Gastrocnemius medialis (tissue), 4 donors: ENCODE measurements around the gene SMARCA2. TPM values are rescaled to one million over a fixed set of nuclear protein-coding genes. Genes with fewer than 3 reads are reported as not detected.

ENCODE experiments used
- ATAC-seq, 2 donors: fragments of 150-250 bp; one replicate each; pipeline ENCODE4 v1.9.1; 2016
- DNase-seq, 2 donors: peaks; one replicate each; pipeline ENCODE4 v3.0.0-alpha.2; 2019
- H3K27ac ChIP-seq, 4 donors: fragments of 200-600 bp; sonication (generic); 1 replicate in 1 of 4; 2 replicates in 3 of 4; pipeline ENCODE4 v1.5.1; 2016 to 2018; ENCODE audit warnings: mild to moderate bottlenecking in 2 of 4, moderate library complexity in 1 of 4
- H3K27me3 ChIP-seq, 3 donors: fragments of 200-600 bp; sonication (generic) in 2 of 3; 1 replicate in 1 of 3; 2 replicates in 2 of 3; pipeline versions ENCODE4 v1.5.1 to v1.6.0; 2016 to 2019; ENCODE audit warnings: mild to moderate bottlenecking in 1 of 3, moderate library complexity in 1 of 3
- H3K36me3 ChIP-seq, 2 donors: fragments of 200-600 bp; sonication (generic) in 1 of 2; one replicate each; pipeline ENCODE4 v1.5.1; 2017 to 2018
- H3K4me1 ChIP-seq, 2 donors: fragments of 200-600 bp; sonication (generic) in 1 of 2; one replicate each; pipeline ENCODE4 v1.5.1; 2016 to 2017; ENCODE audit warnings: mild to moderate bottlenecking in 2 of 2
- H3K4me3 ChIP-seq, 4 donors: fragments of 200-600 bp; sonication (generic) in 3 of 4; 1 replicate in 1 of 4; 2 replicates in 3 of 4; pipeline ENCODE4 v1.5.1; 2016 to 2019; ENCODE audit warnings: mild to moderate bottlenecking in 2 of 4
- H3K9me3 ChIP-seq, 3 donors: fragments of 200-600 bp; sonication (generic) in 2 of 3; 1 replicate in 1 of 3; 2 replicates in 2 of 3; pipeline ENCODE4 v1.5.1; 2016 to 2019
- POLR2A ChIP-seq, 2 donors: fragments of 450-650 bp; IDR thresholded peaks; one replicate each; pipeline ENCODE4 v1.6.1; 2017; ENCODE audit warnings: antibody characterized with exemption in 2 of 2, mild to moderate bottlenecking in 2 of 2, moderate library complexity in 2 of 2
- in situ Hi-C, 4 donors: fragments of 200-750 bp; cut with MboI; loops; one replicate each; pipeline versions ENCODE4 v1.15.0 to v1.8.0; 2017; ENCODE audit warnings: low sequenced_read_pairs in 4 of 4
- intact Hi-C: fragments of 100-400 bp; cut with DNase I; formaldehyde crosslinking; loops from one replicate; pipeline ENCODE4 v1.15.1; 2023; ENCODE audit warnings: low total_unique reads
- total RNA-seq, 4 donors: library from RNA; depleted of rRNA; stranded (reverse); fragments of >200 nt; gene quantifications; one replicate each; pipeline versions ENCODE4 v1.1.0 to v1.2.3, GENCODE V29; 2016
- TF ChIP-seq, protein P1 (sequence below), 5 experiments: fragments of 450-650 bp in 3 of 5; fragments of 200-600 bp in 2 of 5; sonication (generic) in 2 of 5; IDR thresholded peaks in 4 of 5; conservative IDR thresholded peaks in 1 of 5; 1 replicate in 4 of 5; 2 replicates in 1 of 5; pipeline ENCODE4 v1.5.1; 2016 to 2019; ENCODE audit warnings: antibody characterized with exemption in 5 of 5, mild to moderate bottlenecking in 3 of 5, moderate library complexity in 3 of 5

The SMARCA2 gene
- total RNA-seq, 4 donors from 2014 or later, result 54.6 to 69.7 (median 63.0) TPM

DNA sequence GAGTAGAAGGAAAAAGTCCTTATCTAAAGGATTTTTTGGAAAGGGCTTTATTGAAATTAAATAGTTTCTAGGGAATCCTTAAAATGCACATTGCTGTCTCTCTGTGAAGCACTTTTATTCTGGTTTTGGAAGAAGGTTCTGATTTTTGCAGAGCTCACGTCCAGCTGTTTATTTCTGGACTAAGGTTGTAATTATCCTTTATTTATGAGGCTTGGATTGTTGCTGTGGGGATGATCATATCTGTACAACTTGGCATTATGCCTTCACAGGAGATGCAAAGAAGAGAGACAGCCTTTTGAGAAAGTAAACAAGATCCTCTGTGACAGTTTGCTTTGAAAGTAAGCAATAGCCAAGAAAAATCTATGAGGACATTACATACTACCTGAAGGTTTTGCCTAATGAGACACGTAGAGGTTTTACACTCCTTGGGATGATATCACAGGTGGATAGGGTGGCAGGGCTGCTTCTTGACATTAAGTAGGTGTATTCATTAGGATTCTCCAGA lies 14.6 kb downstream of the SMARCA2 start:
- H3K4me3 ChIP-seq, result no peak overlapping the region
- peaks cover 0 to 22% of the 10 kb centered on the region in 2 donors for H3K36me3 ChIP-seq
- in situ Hi-C loops, result no loop called here
- ATAC-seq, result no peak
- H3K27me3 ChIP-seq, result no peaks in the 10 kb centered on the region
- peaks cover 61 to 64% of the 10 kb centered on the region in 2 donors for H3K4me1 ChIP-seq
- DNase-seq, result no peak
- TF ChIP-seq POLR2A (IDR thresholded peaks at IDR 0.05), result no peak
- TF ChIP-seq, protein P1, sequence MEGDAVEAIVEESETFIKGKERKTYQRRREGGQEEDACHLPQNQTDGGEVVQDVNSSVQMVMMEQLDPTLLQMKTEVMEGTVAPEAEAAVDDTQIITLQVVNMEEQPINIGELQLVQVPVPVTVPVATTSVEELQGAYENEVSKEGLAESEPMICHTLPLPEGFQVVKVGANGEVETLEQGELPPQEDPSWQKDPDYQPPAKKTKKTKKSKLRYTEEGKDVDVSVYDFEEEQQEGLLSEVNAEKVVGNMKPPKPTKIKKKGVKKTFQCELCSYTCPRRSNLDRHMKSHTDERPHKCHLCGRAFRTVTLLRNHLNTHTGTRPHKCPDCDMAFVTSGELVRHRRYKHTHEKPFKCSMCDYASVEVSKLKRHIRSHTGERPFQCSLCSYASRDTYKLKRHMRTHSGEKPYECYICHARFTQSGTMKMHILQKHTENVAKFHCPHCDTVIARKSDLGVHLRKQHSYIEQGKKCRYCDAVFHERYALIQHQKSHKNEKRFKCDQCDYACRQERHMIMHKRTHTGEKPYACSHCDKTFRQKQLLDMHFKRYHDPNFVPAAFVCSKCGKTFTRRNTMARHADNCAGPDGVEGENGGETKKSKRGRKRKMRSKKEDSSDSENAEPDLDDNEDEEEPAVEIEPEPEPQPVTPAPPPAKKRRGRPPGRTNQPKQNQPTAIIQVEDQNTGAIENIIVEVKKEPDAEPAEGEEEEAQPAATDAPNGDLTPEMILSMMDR (IDR thresholded peaks at IDR 0.05 in 4 of 5, conservative IDR thresholded peaks at IDR 0.05 in 1 of 5), result no peak
- no peaks in the 10 kb centered on the region for H3K9me3 ChIP-seq
- intact Hi-C loops, result no loop called here
- no peak overlapping the region for H3K27ac ChIP-seq

GRCh38 chr9:2032234-2032633 lies 17.1 kb downstream of the SMARCA2 start:
- no peak overlapping the region for H3K27ac ChIP-seq
- DNase-seq (no peak), ATAC-seq (no peak)
- no peaks in the 10 kb centered on the region for H3K27me3 ChIP-seq
- intact Hi-C loops, result no loop called here
- peaks cover 38 to 39% of the 10 kb centered on the region in 2 donors for H3K4me1 ChIP-seq
- in situ Hi-C loops, result no loop called here
- no peak overlapping the region for H3K4me3 ChIP-seq
- TF ChIP-seq POLR2A (IDR thresholded peaks at IDR 0.05), result no peak
- TF ChIP-seq, protein P1 (IDR thresholded peaks at IDR 0.05 in 4 of 5, conservative IDR thresholded peaks at IDR 0.05 in 1 of 5), result no peak
- no peaks in the 10 kb centered on the region for H3K9me3 ChIP-seq
- H3K36me3 ChIP-seq, result peaks cover 0 to 22% of the 10 kb centered on the region in 2 donors

DNA sequence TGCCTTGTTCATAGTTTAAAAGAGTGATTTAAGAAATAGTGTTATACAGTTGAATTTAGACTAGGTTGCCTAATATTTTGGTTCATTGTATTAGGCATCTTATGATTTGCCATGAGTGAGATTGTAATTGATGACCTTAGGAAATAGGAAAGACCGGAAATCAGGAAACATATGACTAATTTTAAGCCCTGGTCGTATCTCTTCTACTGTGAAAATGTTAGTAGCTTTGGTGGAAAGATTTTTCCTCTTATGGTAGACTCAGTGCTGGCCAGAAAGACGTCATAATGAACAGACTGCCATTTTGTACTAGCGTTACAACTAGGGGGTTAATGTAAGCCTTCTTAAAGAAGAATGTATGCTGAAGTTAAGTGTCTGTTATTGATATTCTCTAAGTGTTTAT lies 21.7 kb downstream of the SMARCA2 start:
- Histone ChIP-seq H3K4me3 (no peak overlapping the region), H3K4me1 (peaks cover under 1 to 3% of the 10 kb centered on the region in 2 donors), H3K27ac (no peak overlapping the region), H3K36me3 (peaks cover 0 to 46% of the 10 kb centered on the region in 2 donors), H3K27me3 (no peaks in the 10 kb centered on the region), H3K9me3 (no peaks in the 10 kb centered on the region)
- DNase-seq, result no peak
- intact Hi-C loops (no loop called here), in situ Hi-C loops (no loop called here)
- TF ChIP-seq, protein P1 (IDR thresholded peaks at IDR 0.05 in 4 of 5, conservative IDR thresholded peaks at IDR 0.05 in 1 of 5), result no peak
- no peak for TF ChIP-seq POLR2A (IDR thresholded peaks at IDR 0.05)
- no peak for ATAC-seq

GRCh38 chr9:2039294-2040180 lies 24.4 kb downstream of the SMARCA2 start:
- ATAC-seq (no peak), DNase-seq (no peak)
- peaks cover 11 to 15% of the 10 kb centered on the region in 2 donors for H3K4me1 ChIP-seq
- TF ChIP-seq, protein P1 (IDR thresholded peaks at IDR 0.05 in 4 of 5, conservative IDR thresholded peaks at IDR 0.05 in 1 of 5), result no peak
- TF ChIP-seq POLR2A (IDR thresholded peaks at IDR 0.05), result no peak
- H3K27ac ChIP-seq, result peak overlapping the region in 1 of 4 donors; percentile 8
- H3K4me3 ChIP-seq, result no peak overlapping the region
- intact Hi-C loops (no loop called here), in situ Hi-C loops (no loop called here)
- no peaks in the 10 kb centered on the region for H3K9me3 ChIP-seq
- H3K27me3 ChIP-seq, result no peaks in the 10 kb centered on the region
- H3K36me3 ChIP-seq, result peaks cover 0 to 27% of the 10 kb centered on the region in 2 donors
